K562 (cell line): ENCODE data around the gene RHOF. TPM values are rescaled to one million over a fixed set of nuclear protein-coding genes. Genes with fewer than 3 reads are reported as not detected.

Source experiments
- BDP1 ChIP-seq: IDR thresholded peaks from 3 replicates; pipeline ENCODE4 v1.6.1; 2011; ENCODE audit not compliant: insufficient read length, insufficient read depth
- BRD9 ChIP-seq: fragments of 450-650 bp; IDR thresholded peaks from 2 replicates; pipeline ENCODE4 v1.6.1; 2018; ENCODE audit warnings: low read depth; ENCODE audit not compliant: partially characterized antibody
- CHD1 ChIP-seq: fragments of 200-600 bp; sonication (generic); IDR thresholded peaks from one replicate; pipeline ENCODE4 v1.6.1; 2012; ENCODE audit warnings: mild to moderate bottlenecking, moderate library complexity, low read length, inconsistent platforms
- ELK1 ChIP-seq: sonication (generic); formaldehyde crosslinking; IDR thresholded peaks from 2 replicates; pipeline ENCODE4 v1.8.1; 2022; ENCODE audit warnings: missing genetic modification reagents
- GABPB2 ChIP-seq: fragments of 250-450 bp; sonication (Bioruptor Pico); conservative IDR thresholded peaks from 2 replicates; pipeline ENCODE4 v1.5.1; 2021; ENCODE audit warnings: mild to moderate bottlenecking
- KDM1A ChIP-seq, 2 experiments: fragments of 450-650 bp; IDR thresholded peaks; 2 replicates each; pipeline ENCODE4 v1.6.1; 2016; ENCODE audit warnings: mild to moderate bottlenecking in 2 of 2
- MAFK ChIP-seq: IDR thresholded peaks from 2 replicates; pipeline ENCODE4 v1.6.1; 2011; ENCODE audit warnings: low read length, improper control_type of control experiment
- MAZ ChIP-seq, 2 experiments: fragments of 450-650 bp in 1 of 2; sonication (generic) in 1 of 2; formaldehyde crosslinking; IDR thresholded peaks in 1 of 2; conservative IDR thresholded peaks in 1 of 2; 2 replicates each; pipeline versions ENCODE4 v1.4.0 to v1.5.0; 2020; ENCODE audit warnings: mild to moderate bottlenecking in 1 of 2, missing genetic modification reagents in 1 of 2
- MBD2 ChIP-seq: sonication (generic); IDR thresholded peaks from 2 replicates; pipeline ENCODE4 v1.6.1; 2016; ENCODE audit warnings: low read depth, borderline replicate concordance
- MTA3 ChIP-seq: fragments of 450-650 bp; formaldehyde crosslinking; IDR thresholded peaks from 2 replicates; pipeline ENCODE4 v1.6.1; 2017; ENCODE audit warnings: mild to moderate bottlenecking, borderline replicate concordance
- MXI1 ChIP-seq: IDR thresholded peaks from 2 replicates; pipeline ENCODE4 v1.6.1; 2011; ENCODE audit warnings: low read depth, mild to moderate bottlenecking, improper control_type of control experiment, low read length
- RFX1 ChIP-seq: fragments of 450-650 bp; IDR thresholded peaks from 2 replicates; pipeline ENCODE4 v1.6.1; 2016; ENCODE audit warnings: mild to moderate bottlenecking, moderate library complexity
- TCF7 ChIP-seq: sonication (generic); IDR thresholded peaks from 2 replicates; pipeline ENCODE4 v1.6.1; 2016; ENCODE audit warnings: antibody characterized with exemption, borderline replicate concordance
- ZNF347 ChIP-seq: fragments of 450-650 bp; formaldehyde crosslinking; IDR thresholded peaks from 2 replicates; pipeline ENCODE4 v1.4.0; 2020; ENCODE audit warnings: low read depth, mild to moderate bottlenecking, moderate library complexity
- ZNF707 ChIP-seq: fragments of 250-450 bp; sonication (Bioruptor Pico); conservative IDR thresholded peaks from 2 replicates; pipeline ENCODE4 v1.8.0; 2022; ENCODE audit warnings: inconsistent platforms, mild to moderate bottlenecking, moderate library complexity
- polyA plus RNA-seq, 8 experiments: library from polyadenylated mRNA; depleted of rRNA in 4 of 8; stranded (reverse) in 5 of 8; unstranded in 3 of 8; fragments of >200 nt; fragmentation: Nextera tagmentation in 2 of 8; fragmentation: Illumina TruSeq in 1 of 8; extraction: Ambion mirVana in 2 of 8; extraction: Trizol in 1 of 8; gene quantifications; 2 replicates each; pipeline versions ENCODE4 v1.2.1 to v1.2.3, GENCODE V29; 2011 to 2014; ENCODE audit warnings: inconsistent platforms in 1 of 8, missing spikeins in 1 of 8
- total RNA-seq, 7 experiments: library from RNA; depleted of rRNA in 6 of 7; stranded (reverse); fragments of >200 nt in 6 of 7; fragmentation: Illumina TruSeq in 2 of 7; extraction: Trizol in 2 of 7; gene quantifications; 2 replicates each; pipeline versions ENCODE4 v1.2.1 to v1.2.3, GENCODE V29; 2011 to 2021; ENCODE audit warnings: low replicate concordance in 1 of 7
- TF ChIP-seq, protein P1 (sequence below): fragments of 250-450 bp; sonication (Bioruptor Pico); IDR thresholded peaks from 2 replicates; pipeline ENCODE4 v1.8.0; 2021; ENCODE audit warnings: borderline replicate concordance, mild to moderate bottlenecking, moderate library complexity; ENCODE audit not compliant: poor library complexity, severe bottlenecking
- TF ChIP-seq, protein P2 (sequence below): fragments of 450-650 bp; formaldehyde crosslinking; IDR thresholded peaks from 2 replicates; pipeline ENCODE4 v1.4.0; 2022; ENCODE audit warnings: missing genetic modification characterization
- TF ChIP-seq, protein P3 (sequence below): sonication (generic); formaldehyde crosslinking; IDR thresholded peaks from 2 replicates; pipeline ENCODE4 v1.5.0; 2020; ENCODE audit warnings: missing genetic modification reagents
- TF ChIP-seq, protein P4 (sequence below): fragments of 250-450 bp; sonication (Bioruptor Pico); IDR thresholded peaks from 2 replicates; pipeline ENCODE4 v1.5.0; 2021; ENCODE audit warnings: mild to moderate bottlenecking, moderate library complexity

The RHOF gene
- total and polyA plus RNA-seq, 9 of the 15 experiments (the other 6 are each of a cell fraction or from before 2014, with no cell fraction given): 0.13 to 10.1 (median 4.0) TPM

- no peak for TF ChIP-seq ELK1 (CRISPR knock-in tag)
- TF ChIP-seq, protein P1, sequence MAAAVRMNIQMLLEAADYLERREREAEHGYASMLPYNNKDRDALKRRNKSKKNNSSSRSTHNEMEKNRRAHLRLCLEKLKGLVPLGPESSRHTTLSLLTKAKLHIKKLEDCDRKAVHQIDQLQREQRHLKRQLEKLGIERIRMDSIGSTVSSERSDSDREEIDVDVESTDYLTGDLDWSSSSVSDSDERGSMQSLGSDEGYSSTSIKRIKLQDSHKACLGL (CRISPR knock-in tag): no peak
- peak; percentile 30 to 61; a peak in 2 of 4 replicates for TF ChIP-seq KDM1A (IDR thresholded peaks at IDR 0.05)
- peak; percentile 94 for TF ChIP-seq MTA3
- no peak for TF ChIP-seq TCF7
- no peak for TF ChIP-seq BDP1
- no peak for TF ChIP-seq MXI1
- peak in 1 of 2 experiments; percentile 52; a peak in 1 of 4 replicates for TF ChIP-seq MAZ (CRISPR knock-in tag; conservative IDR thresholded peaks at IDR 0.05 in 1 of 2, IDR thresholded peaks at IDR 0.05 in 1 of 2)
- no peak for TF ChIP-seq ZNF707 (CRISPR knock-in tag)
- TF ChIP-seq RFX1: no peak
- peak; percentile 72 for TF ChIP-seq MAFK
- TF ChIP-seq BRD9: peak; percentile 54
- TF ChIP-seq, protein P2, sequence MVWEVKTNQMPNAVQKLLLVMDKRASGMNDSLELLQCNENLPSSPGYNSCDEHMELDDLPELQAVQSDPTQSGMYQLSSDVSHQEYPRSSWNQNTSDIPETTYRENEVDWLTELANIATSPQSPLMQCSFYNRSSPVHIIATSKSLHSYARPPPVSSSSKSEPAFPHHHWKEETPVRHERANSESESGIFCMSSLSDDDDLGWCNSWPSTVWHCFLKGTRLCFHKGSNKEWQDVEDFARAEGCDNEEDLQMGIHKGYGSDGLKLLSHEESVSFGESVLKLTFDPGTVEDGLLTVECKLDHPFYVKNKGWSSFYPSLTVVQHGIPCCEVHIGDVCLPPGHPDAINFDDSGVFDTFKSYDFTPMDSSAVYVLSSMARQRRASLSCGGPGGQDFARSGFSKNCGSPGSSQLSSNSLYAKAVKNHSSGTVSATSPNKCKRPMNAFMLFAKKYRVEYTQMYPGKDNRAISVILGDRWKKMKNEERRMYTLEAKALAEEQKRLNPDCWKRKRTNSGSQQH: 0 out of 2 replicates have a peak, but pooled peaks have one; percentile 5
- TF ChIP-seq, protein P3, sequence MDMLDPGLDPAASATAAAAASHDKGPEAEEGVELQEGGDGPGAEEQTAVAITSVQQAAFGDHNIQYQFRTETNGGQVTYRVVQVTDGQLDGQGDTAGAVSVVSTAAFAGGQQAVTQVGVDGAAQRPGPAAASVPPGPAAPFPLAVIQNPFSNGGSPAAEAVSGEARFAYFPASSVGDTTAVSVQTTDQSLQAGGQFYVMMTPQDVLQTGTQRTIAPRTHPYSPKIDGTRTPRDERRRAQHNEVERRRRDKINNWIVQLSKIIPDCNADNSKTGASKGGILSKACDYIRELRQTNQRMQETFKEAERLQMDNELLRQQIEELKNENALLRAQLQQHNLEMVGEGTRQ (CRISPR knock-in tag): no peak
- TF ChIP-seq GABPB2 (CRISPR knock-in tag): no peak
- no peak for TF ChIP-seq ZNF347 (CRISPR knock-in tag)
- TF ChIP-seq MBD2: no peak
- TF ChIP-seq CHD1: no peak
- TF ChIP-seq, protein P4, sequence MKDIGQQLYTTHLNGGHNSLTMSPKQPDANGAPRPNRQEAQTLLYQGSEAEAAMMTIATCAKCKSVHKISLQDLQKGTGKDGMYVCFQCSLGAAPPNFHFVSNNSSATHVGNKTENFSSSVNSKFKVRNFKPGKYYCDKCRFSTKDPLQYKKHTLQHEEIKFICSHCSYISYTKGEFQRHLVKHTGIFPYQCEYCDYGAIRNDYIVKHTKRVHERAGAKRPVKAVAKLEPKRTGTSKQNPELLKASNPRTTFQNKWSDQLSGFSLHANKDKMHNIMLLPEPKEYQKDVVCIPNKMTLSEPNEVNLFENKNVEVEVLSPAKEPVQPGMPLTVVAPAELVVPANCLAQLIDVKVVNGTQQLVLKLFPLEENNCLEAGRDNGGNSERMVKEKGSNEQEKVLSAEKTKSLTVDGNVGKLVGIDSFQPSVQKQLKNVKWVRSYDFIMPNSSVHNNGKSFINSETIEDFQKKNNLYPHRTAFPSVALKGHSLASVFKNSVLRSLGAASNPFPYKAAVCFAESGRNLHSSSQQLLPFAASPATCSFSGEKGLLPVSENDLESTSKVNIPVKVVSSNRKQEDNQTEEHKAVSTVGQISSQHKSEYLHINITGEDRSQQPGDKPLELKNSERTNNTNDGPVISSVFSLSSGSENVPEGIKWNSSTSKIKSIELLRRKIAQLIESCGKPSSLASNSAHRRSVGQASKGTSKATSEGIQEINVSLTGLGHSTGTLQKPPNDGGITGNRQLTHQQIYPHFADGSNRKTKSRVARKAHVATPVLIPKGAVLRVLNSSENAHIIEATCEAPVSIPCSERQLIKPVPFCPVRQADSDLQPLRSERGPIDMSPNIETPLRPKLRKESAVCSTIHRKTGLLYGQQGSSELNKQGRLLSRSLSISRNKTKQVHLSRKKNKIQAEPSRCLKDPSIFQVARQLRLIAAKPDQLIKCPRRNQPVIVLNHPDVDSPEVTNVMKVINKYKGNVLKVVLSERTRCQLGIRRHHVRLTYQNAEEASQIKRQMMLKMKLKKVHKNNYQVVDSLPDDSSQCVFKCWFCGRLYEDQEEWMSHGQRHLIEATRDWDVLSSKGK: no peak
These were observed 44.8 kb downstream of the RHOF start (continued) for GRCh38 chr12:121748571-121749265.
